IMR-90 (cell line): ENCODE data around the gene RGS5. TPM values are rescaled to one million over a fixed set of nuclear protein-coding genes. Genes with fewer than 3 reads are reported as not detected.

Experiments
- ATAC-seq: fragments of 200-7000 bp; cut with Tn5 transposase; 2 replicates; pipeline ENCODE4 v1.9.1; 2020; ENCODE audit warnings: low read depth, mild to moderate bottlenecking, moderate library complexity
- BruUV-seq: library from RNA; stranded (reverse); fragments of 400-500 nt; replicated peaks from 2 replicates; lab custom pipeline; 2021; lab: Mats Ljungman, UMichigan
- CTCF ChIA-PET: fragments of 300-600 bp; formaldehyde crosslinking; extraction: SDS; loops from one replicate; lab custom pipeline; 2021; ENCODE audit warnings: antibody characterized with exemption; lab: Yijun Ruan, JAX
- POLR2A ChIA-PET: fragments of 300-600 bp; sonication (Branson Sonifier 250); formaldehyde crosslinking; loops from one replicate; lab custom pipeline; 2022; ENCODE audit warnings: antibody characterized with exemption; ENCODE audit not compliant: unreplicated experiment; lab: Charles Lee
- DNase-seq: peaks from one replicate; pipeline ENCODE4 v3.0.0; 2013
- H2AFZ ChIP-seq: replicated peaks from 2 replicates; pipeline ENCODE3; 2013; ENCODE audit warnings: low read length, mild to moderate bottlenecking; ENCODE audit not compliant: poor library complexity
- H2AK5ac ChIP-seq: 2 replicates; pipeline ENCODE4 v1.6.1; 2013; ENCODE audit warnings: low read depth, low read length, inconsistent platforms
- H2AK9ac ChIP-seq: replicated peaks from 2 replicates; pipeline ENCODE3; 2013; ENCODE audit warnings: mild to moderate bottlenecking, low read depth, low read length, moderate library complexity; ENCODE audit not compliant: poor library complexity
- H2BK120ac ChIP-seq: 2 replicates; pipeline ENCODE4 v1.6.1; 2013; ENCODE audit warnings: low read depth, low read length, inconsistent platforms
- H2BK15ac ChIP-seq: 3 replicates; pipeline ENCODE4 v1.6.1; 2013; ENCODE audit warnings: low read depth, low read length, inconsistent platforms
- H2BK20ac ChIP-seq: 2 replicates; pipeline ENCODE4 v1.6.1; 2013; ENCODE audit warnings: low read depth, mild to moderate bottlenecking, inconsistent platforms, low read length, moderate library complexity
- H2BK5ac ChIP-seq: 2 replicates; pipeline ENCODE4 v1.6.1; 2013; ENCODE audit warnings: mild to moderate bottlenecking, low read depth, low read length, inconsistent platforms; ENCODE audit not compliant: poor library complexity, severe bottlenecking
- H3K14ac ChIP-seq: replicated peaks from 2 replicates; pipeline ENCODE4 v1.6.1; 2013; ENCODE audit warnings: low read depth, low read length, inconsistent platforms
- H3K18ac ChIP-seq: 2 replicates; pipeline ENCODE4 v1.6.1; 2013; ENCODE audit warnings: low read depth, low read length, control low read depth
- H3K23ac ChIP-seq: 2 replicates; pipeline ENCODE4 v1.6.1; 2013; ENCODE audit warnings: low read depth, low read length, inconsistent platforms
- H3K27ac ChIP-seq: 2 replicates; pipeline ENCODE4 v1.5.1; 2013; ENCODE audit warnings: mild to moderate bottlenecking, control low read depth, low read length; ENCODE audit not compliant: insufficient read depth
- H3K27me3 ChIP-seq: 2 replicates; pipeline ENCODE4 v1.6.1; 2013; ENCODE audit warnings: low read length; ENCODE audit not compliant: control insufficient read depth, insufficient read depth
- H3K36me3 ChIP-seq: 2 replicates; pipeline ENCODE4 v1.6.1; 2013; ENCODE audit warnings: low read length, mixed read lengths; ENCODE audit not compliant: control insufficient read depth, insufficient read depth
- H3K4ac ChIP-seq: 2 replicates; pipeline ENCODE4 v1.6.1; 2013; ENCODE audit warnings: low read depth, low read length, inconsistent platforms
- H3K4me1 ChIP-seq: 2 replicates; pipeline ENCODE4 v1.6.1; 2013; ENCODE audit warnings: low read length, mixed read lengths; ENCODE audit not compliant: control insufficient read depth, insufficient read depth
- H3K4me2 ChIP-seq: 2 replicates; pipeline ENCODE4 v1.6.1; 2013; ENCODE audit warnings: low read depth, mild to moderate bottlenecking, control low read depth, low read length, moderate library complexity
- H3K4me3 ChIP-seq: 2 replicates; pipeline ENCODE4 v1.5.1; 2013; ENCODE audit warnings: low read depth, mild to moderate bottlenecking, control low read depth, low read length, moderate library complexity; ENCODE audit not compliant: insufficient read depth
- H3K56ac ChIP-seq: 2 replicates; pipeline ENCODE4 v1.6.1; 2013; ENCODE audit warnings: low read length, inconsistent platforms; ENCODE audit not compliant: insufficient read depth; ENCODE audit errors: extremely low read depth
- H3K79me1 ChIP-seq, 2 experiments: 2 replicates each; pipeline ENCODE4 v1.6.1; 2013; ENCODE audit warnings: low read length in 2 of 2, inconsistent platforms in 1 of 2, low read depth in 1 of 2
- H3K9ac ChIP-seq: 2 replicates; pipeline ENCODE4 v1.6.1; 2013; ENCODE audit warnings: low read depth, low read length, control low read depth
- H3K9me1 ChIP-seq: 2 replicates; pipeline ENCODE4 v1.6.1; 2013; ENCODE audit warnings: low read length, inconsistent platforms; ENCODE audit not compliant: insufficient read depth
- H3K9me3 ChIP-seq: 2 replicates; pipeline ENCODE4 v1.6.1; 2013; ENCODE audit warnings: low read length; ENCODE audit not compliant: control insufficient read depth, insufficient read depth
- H4K20me1 ChIP-seq: 2 replicates; pipeline ENCODE4 v1.6.1; 2013; ENCODE audit warnings: low read length, inconsistent platforms; ENCODE audit not compliant: insufficient read depth
- H4K5ac ChIP-seq: 2 replicates; pipeline ENCODE4 v1.6.1; 2013; ENCODE audit warnings: mild to moderate bottlenecking, low read depth, low read length, control low read depth
- H4K8ac ChIP-seq, 2 experiments: 2 replicates each; pipeline ENCODE4 v1.6.1; 2013; ENCODE audit warnings: low read depth in 2 of 2, low read length in 2 of 2, control low read depth in 1 of 2, inconsistent platforms in 1 of 2
- H4K91ac ChIP-seq: 2 replicates; pipeline ENCODE4 v1.6.1; 2013; ENCODE audit warnings: low read depth, low read length, inconsistent platforms; ENCODE audit not compliant: insufficient read depth
- MAFK ChIP-seq: IDR thresholded peaks from 2 replicates; pipeline ENCODE4 v1.6.1; 2012; ENCODE audit warnings: low read depth, low read length, improper control_type of control experiment
- RAD21 ChIP-seq: IDR thresholded peaks from 2 replicates; pipeline ENCODE4 v1.6.1; 2012; ENCODE audit warnings: low read length, improper control_type of control experiment
- RCOR1 ChIP-seq: IDR thresholded peaks from 2 replicates; pipeline ENCODE4 v1.6.1; 2012; ENCODE audit warnings: mild to moderate bottlenecking, low read length, improper control_type of control experiment; ENCODE audit not compliant: insufficient replicate concordance
- WGBS, 2 experiments: methylation state at CpG; one replicate each; pipeline versions ENCODE4 v1.1.5 to v1.1.7; 2013; ENCODE audit warnings: missing lambda C conversion rate in 2 of 2; ENCODE audit not compliant: insufficient read length in 1 of 2; ENCODE audit errors: extremely low coverage in 2 of 2; 5-methylcytosine and 5-hydroxymethylcytosine counted together
- dilution Hi-C: fragments of 300-500 bp; cut with HindIII; formaldehyde crosslinking; loops from one replicate; pipeline ENCODE4 v1.14.3; 2018; ENCODE audit warnings: low sequenced_read_pairs; ENCODE audit not compliant: unreplicated experiment
- in situ Hi-C: fragments of 300-500 bp; cut with MboI; formaldehyde crosslinking; loops from 3 replicates; pipeline ENCODE4 v1.14.3; 2019; ENCODE audit warnings: low sequenced_read_pairs, inconsistent platforms, mixed read lengths
- intact Hi-C: fragments of 100-400 bp; cut with micrococcal nuclease; formaldehyde crosslinking; loops from 2 replicates; pipeline ENCODE4 v1.10.0; 2022
- polyA plus RNA-seq, 3 experiments: library from polyadenylated mRNA; depleted of rRNA; stranded (reverse); fragments of >200 nt; gene quantifications; 2 replicates each; pipeline ENCODE4 v1.2.3, GENCODE V29; 2012; ENCODE audit warnings: low replicate concordance in 1 of 3
- total RNA-seq: library from RNA; depleted of rRNA; stranded (reverse); fragments of >200 nt; gene quantifications from 2 replicates; pipeline ENCODE4 v1.2.3, GENCODE V29; 2012

Gene RGS5
- total and polyA plus RNA-seq, 2 of the 4 experiments (the other 2 are of a cell fraction) = 21.4 to 40.0 TPM

GRCh38 chr1:163094589-163094988 lies 108.1 kb downstream of the RGS5 start:
- DNase-seq (no peak), ATAC-seq (no peak)
- Histone ChIP-seq H3K4me3 (no peak overlapping the region), H3K36me3 (no peaks in the 10 kb centered on the region), H2AFZ (no peak overlapping the region), H3K4ac (no peak overlapping the region), H3K9me3 (no peaks in the 10 kb centered on the region), H3K9ac (no peak overlapping the region), H3K4me1 (peaks cover 1% of the 10 kb centered on the region; the same call in 1 of the 2 replicates), H2AK9ac (no peak overlapping the region), H2BK20ac (no peak overlapping the region), H2BK5ac (no peak overlapping the region), H2BK120ac (no peak overlapping the region), H3K56ac (no peak overlapping the region), H3K79me1 (no peaks in the 10 kb centered on the region), H4K8ac (no peak overlapping the region), H3K4me2 (no peak overlapping the region), H4K20me1 (no peaks in the 10 kb centered on the region), H3K9me1 (no peaks in the 10 kb centered on the region), H3K27me3 (no peaks in the 10 kb centered on the region), H3K23ac (no peak overlapping the region), H3K14ac (no peak overlapping the region), H4K5ac (no peak overlapping the region), H3K27ac (no peak overlapping the region), H4K91ac (no peak overlapping the region), H3K18ac (no peak overlapping the region), H2BK15ac (no peak overlapping the region), H2AK5ac (no peak overlapping the region)
- POLR2A ChIA-PET = no interaction called here
- WGBS, 2 experiments = no CpG with 5 or more reads among the region's 2 CpGs
- in situ Hi-C loops (no loop called here), intact Hi-C loops (no loop called here), dilution Hi-C loops (no loop called here)
- BruUV-seq = no TSS peak
- CTCF ChIA-PET = interaction anchor here (0.9 kb wide), 1 partner anchor 23 kb away, joined by 3 read pairs; no protein-coding TSS in a partner anchor
- TF ChIP-seq MAFK (0 out of 2 replicates have a peak, but pooled peaks have one; percentile 32), RCOR1 (no peak), RAD21 (no peak)
